22Rv1 (cell line): Measurements from ENCODE around the gene CFAP221.

Experiments used
- H3K27ac ChIP-seq: fragments of 450-650 bp; 2 replicates; pipeline ENCODE4 v1.5.1; 2017
- ZFX ChIP-seq: fragments of 450-650 bp; IDR thresholded peaks from 2 replicates; pipeline ENCODE4 v1.6.1; 2017; ENCODE audit warnings: antibody characterized with exemption, borderline replicate concordance
- TF ChIP-seq, protein P1 (sequence below): fragments of 450-650 bp; IDR thresholded peaks from 2 replicates; pipeline ENCODE4 v1.5.1; 2017; ENCODE audit warnings: mild to moderate bottlenecking

Gene CFAP221

DNA sequence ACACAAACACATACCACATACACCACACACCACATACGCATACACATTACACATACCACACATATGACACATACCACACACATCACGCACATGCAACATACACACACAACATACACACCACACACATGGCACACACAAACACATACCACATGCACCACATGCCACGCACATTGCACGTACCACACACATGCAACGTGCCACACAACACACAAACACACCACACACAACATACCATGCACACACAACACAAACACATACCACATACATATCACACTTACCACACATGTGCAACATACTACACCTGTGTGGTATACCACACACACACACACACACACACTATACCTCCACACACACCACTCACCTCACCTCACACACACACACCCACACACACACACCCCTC lies 149.7 kb downstream of the CFAP221 start:
- no peak for TF ChIP-seq ZFX
- TF ChIP-seq, protein P1, sequence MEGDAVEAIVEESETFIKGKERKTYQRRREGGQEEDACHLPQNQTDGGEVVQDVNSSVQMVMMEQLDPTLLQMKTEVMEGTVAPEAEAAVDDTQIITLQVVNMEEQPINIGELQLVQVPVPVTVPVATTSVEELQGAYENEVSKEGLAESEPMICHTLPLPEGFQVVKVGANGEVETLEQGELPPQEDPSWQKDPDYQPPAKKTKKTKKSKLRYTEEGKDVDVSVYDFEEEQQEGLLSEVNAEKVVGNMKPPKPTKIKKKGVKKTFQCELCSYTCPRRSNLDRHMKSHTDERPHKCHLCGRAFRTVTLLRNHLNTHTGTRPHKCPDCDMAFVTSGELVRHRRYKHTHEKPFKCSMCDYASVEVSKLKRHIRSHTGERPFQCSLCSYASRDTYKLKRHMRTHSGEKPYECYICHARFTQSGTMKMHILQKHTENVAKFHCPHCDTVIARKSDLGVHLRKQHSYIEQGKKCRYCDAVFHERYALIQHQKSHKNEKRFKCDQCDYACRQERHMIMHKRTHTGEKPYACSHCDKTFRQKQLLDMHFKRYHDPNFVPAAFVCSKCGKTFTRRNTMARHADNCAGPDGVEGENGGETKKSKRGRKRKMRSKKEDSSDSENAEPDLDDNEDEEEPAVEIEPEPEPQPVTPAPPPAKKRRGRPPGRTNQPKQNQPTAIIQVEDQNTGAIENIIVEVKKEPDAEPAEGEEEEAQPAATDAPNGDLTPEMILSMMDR = no peak
- H3K27ac ChIP-seq = no peak overlapping the region

DNA sequence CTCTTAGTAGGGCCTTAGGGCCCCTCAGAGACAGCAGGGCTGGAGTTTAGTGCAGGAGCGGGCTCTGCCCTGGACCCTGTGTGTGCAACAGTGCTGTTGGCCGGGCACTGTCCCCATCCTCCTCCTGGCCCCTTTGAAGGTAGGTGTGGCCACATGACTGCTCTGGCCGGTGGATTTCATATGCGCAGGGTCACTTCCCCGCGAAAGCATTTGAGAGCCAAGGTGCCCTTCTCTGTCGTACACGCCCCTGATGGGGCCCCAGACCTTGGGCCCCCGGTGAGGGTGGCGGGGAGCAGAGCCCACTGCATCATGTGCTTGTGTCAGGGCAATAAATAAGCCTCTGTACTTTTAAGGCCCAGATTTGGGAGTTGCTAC lies 150.2 kb downstream of the CFAP221 start:
- no peak overlapping the region for H3K27ac ChIP-seq
- TF ChIP-seq, protein P1 = no peak
- TF ChIP-seq ZFX = no peak

- TF ChIP-seq ZFX = no peak
- TF ChIP-seq, protein P1 = no peak
- no peak overlapping the region for H3K27ac ChIP-seq
These were observed 150.7 kb downstream of the CFAP221 start for GRCh38 chr2:119694845-119695521.

GRCh38 chr2:119696005-119696404 lies 151.8 kb downstream of the CFAP221 start:
- TF ChIP-seq, protein P1 = no peak
- TF ChIP-seq ZFX = no peak
- no peak overlapping the region for H3K27ac ChIP-seq

DNA sequence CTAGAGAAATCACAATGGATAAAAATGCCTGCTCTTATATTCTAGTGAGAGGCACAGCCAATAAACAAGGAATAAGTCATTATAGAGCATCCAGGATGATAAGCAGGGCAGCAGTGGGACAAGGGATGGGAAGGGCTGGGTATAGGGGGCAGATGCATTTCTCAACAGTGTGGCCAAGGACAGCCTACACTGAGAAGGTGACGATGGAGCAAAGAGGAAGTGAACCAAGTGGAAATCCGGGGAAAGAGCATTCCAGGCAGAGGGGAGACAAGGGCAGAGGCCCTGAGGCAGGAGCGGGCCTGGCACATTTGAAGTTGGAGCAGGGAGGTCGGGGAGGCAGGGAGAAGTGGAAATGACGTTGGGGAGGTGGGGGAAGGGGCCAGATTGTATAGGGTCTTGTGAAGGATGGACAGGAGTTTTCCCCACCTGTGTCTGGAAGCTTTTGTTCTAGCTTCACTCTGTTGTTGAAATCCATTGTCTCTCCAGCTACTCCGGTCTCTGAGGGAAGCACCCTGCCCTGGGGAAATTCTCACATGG lies 152.3 kb downstream of the CFAP221 start:
- no peak for TF ChIP-seq ZFX
- TF ChIP-seq, protein P1 = no peak
- no peak overlapping the region for H3K27ac ChIP-seq

DNA sequence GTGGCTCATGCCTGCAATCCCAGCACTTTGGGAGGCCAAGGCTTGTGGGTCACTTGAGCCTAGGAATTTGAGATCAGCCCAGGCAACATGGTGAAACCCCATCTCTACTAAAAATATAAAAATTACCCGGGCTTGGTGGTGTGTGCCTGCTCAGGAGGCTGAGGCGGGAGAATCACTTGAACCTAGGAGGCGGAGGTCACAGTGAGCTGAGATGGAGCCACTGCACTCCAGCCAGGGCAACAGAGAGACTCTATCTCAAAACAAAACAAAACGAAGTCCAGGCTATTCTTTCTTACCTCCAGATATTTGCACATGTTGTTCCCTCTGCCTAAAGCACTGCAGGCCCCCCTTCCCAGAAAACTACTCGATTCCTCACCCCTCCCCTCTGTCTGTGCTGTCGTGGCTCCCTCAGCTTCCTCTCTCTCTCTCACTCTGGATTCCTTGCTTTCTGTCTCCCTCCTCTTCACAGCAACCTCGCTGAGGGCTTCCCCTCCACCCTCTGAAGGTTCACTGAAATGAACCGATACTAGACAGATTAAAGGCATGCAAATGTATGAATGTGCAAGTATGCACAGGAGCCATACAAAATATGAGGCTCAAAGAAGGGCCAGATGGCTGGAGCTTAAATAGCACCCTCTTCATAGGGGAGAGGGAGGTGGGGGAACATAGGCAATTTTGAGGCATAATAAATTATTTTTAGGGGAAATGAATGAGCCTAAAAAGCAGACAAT lies 153.2 kb downstream of the CFAP221 start:
- H3K27ac ChIP-seq = no peak overlapping the region
- TF ChIP-seq, protein P1 = no peak
- TF ChIP-seq ZFX = no peak

GRCh38 chr2:119698246-119698645 lies 154.0 kb downstream of the CFAP221 start:
- no peak for TF ChIP-seq ZFX
- TF ChIP-seq, protein P1 = no peak
- no peak overlapping the region for H3K27ac ChIP-seq
